Retinal pigment epithelial cell (primary cell): ENCODE data around the gene CTXN3.

Source experiments
- DNase-seq: peaks from one replicate; pipeline ENCODE4 v3.0.0-alpha.2; 2010; ENCODE audit warnings: low read depth
- H3K4me3 ChIP-seq: 2 replicates; pipeline ENCODE4 v1.5.1; 2011; ENCODE audit warnings: mild to moderate bottlenecking, low read length, control low read depth, moderate library complexity
- TF ChIP-seq, protein P1 (sequence below): conservative IDR thresholded peaks from 2 replicates; pipeline ENCODE4 v1.5.1; 2011; ENCODE audit warnings: low read depth, low read length, control low read depth, inconsistent platforms

The CTXN3 gene

DNA sequence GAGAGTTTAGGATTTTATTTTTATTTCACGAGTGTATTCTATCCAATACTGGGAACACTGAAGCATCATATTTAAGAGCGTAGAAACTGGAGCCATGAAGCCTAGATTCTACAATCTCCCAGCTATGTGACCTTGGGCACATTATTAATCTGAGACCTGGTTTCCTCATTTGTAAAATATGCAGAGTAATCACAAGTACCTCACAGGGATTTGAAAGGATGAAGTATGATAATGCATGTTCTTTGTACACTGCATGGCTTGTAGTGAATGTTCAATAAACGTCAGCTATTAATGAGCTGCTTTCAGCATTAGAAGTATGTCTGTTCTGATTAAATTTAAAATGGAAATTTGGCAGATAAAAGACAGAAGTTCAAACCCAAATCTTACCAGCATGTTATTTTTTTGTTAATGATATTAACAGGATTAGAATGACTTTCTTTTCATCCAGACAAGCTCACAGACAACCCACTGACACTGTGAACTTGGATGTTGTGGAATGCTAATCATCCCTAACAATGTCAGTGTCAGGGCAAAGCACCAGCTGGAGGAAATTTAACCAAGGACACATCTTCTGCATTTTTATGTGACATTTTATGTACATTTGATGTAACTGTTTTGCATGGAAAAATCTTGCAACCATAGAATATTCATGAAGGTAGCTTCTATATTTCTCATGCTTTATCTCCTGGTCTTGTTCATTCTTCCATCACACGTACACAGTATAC lies 27.1 kb upstream of the CTXN3 start:
- no peak overlapping the region for H3K4me3 ChIP-seq
- DNase-seq, result peak; percentile 42
- TF ChIP-seq, protein P1, sequence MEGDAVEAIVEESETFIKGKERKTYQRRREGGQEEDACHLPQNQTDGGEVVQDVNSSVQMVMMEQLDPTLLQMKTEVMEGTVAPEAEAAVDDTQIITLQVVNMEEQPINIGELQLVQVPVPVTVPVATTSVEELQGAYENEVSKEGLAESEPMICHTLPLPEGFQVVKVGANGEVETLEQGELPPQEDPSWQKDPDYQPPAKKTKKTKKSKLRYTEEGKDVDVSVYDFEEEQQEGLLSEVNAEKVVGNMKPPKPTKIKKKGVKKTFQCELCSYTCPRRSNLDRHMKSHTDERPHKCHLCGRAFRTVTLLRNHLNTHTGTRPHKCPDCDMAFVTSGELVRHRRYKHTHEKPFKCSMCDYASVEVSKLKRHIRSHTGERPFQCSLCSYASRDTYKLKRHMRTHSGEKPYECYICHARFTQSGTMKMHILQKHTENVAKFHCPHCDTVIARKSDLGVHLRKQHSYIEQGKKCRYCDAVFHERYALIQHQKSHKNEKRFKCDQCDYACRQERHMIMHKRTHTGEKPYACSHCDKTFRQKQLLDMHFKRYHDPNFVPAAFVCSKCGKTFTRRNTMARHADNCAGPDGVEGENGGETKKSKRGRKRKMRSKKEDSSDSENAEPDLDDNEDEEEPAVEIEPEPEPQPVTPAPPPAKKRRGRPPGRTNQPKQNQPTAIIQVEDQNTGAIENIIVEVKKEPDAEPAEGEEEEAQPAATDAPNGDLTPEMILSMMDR, result no peak

DNA sequence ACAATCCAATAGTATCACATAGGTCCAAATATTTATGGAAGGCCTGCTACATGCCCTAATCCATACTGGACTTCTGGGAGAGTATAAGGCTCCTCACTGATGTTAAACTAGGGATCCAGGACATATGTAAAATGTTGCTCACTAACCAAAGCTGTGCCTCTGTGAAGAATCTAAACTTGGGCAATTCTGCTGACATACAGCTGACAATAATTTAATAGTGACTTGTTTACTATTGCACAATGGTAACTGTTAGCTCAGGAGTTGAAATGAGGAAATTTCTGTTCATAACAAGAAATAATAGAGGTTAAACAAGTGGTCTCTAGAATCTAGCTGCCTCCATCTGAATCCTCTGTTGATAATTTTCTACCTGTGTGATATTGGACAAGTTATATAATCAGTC lies 14.9 kb upstream of the CTXN3 start:
- TF ChIP-seq, protein P1, result no peak
- no peak overlapping the region for H3K4me3 ChIP-seq
- DNase-seq, result no peak

DNA sequence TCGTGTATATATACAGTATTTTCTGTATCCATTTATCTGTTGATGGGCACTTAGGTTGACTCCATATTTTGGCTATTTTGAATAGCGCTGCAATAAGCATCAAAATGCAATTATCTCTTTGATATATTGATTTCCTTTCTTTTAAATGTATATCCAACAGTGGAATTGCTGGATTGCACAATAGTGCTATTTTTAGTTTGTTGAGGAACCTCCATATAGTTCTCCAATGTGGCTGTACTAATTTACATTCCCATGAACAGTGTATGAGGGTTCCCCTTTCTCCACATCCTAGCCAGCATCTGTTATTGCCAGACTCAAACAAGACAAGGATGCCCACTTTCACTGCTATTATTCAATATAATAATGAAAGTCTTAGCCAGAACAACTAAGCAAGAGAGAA lies 9.1 kb upstream of the CTXN3 start:
- DNase-seq, result no peak
- no peak overlapping the region for H3K4me3 ChIP-seq
- TF ChIP-seq, protein P1, result no peak

DNA sequence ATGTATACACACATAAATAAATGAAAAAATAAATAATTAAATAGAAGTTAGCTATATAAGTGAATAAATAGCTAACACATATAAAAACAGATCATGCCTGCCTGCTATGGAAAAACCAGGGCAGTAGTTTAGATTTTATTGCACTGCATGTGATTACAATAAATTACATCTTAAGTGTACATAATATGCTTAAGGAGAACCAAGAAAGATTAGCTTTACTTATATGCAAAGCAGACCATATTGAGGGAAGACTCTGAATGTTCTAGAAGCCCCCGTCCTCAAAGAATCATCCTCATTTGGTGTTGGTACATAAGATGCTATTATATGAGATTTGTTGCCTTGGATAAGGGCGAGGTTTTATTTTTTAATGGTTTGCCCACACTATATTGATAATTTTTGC lies 5.9 kb upstream of the CTXN3 start:
- DNase-seq, result no peak
- TF ChIP-seq, protein P1, result no peak
- no peak overlapping the region for H3K4me3 ChIP-seq

DNA sequence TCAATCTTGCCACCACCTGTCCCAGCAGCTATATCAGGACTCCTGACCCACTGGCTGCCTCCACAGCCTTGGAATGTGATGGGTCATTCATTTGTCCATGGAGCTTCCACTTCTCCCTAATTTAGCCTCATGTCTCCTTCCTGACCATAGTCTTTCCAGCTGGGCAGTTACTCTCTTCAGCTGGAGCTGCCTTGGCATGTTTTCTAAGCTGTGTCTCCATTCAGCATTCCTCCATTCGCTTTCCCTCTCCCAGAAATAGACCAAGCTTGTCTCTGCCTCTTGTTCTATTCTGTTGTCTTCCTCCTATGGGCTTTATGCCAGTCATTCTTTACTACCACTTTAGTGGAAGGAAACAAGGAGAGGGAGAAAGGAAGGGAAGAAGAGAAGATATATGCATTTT lies 5.3 kb upstream of the CTXN3 start:
- H3K4me3 ChIP-seq, result no peak overlapping the region
- TF ChIP-seq, protein P1, result no peak

DNA sequence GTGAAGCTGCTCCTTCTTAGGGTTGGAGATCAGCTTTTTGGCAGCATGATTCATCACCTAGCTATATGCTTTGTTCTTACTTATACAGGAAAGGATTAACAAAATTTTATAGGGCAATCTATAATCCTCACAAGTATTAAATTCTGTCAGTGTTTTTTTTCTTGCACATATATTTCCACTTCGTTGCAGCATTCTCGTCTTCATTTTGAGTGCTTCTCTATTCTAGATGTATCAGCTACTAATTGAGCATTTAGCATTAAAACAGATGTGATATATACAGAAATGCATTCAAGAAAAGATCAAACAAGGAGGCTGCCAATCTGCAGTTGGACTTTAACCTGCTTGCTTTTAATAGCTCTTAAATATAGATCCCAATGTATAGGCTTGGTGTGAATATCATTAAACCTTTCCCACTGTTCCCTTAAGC lies 3.6 kb upstream of the CTXN3 start:
- DNase-seq, result peak; percentile 30
- no peak overlapping the region for H3K4me3 ChIP-seq
- TF ChIP-seq, protein P1, result no peak

More for the DNA sequence above, 5.3 kb upstream of the CTXN3 start:
- DNase-seq, result no peak

DNA sequence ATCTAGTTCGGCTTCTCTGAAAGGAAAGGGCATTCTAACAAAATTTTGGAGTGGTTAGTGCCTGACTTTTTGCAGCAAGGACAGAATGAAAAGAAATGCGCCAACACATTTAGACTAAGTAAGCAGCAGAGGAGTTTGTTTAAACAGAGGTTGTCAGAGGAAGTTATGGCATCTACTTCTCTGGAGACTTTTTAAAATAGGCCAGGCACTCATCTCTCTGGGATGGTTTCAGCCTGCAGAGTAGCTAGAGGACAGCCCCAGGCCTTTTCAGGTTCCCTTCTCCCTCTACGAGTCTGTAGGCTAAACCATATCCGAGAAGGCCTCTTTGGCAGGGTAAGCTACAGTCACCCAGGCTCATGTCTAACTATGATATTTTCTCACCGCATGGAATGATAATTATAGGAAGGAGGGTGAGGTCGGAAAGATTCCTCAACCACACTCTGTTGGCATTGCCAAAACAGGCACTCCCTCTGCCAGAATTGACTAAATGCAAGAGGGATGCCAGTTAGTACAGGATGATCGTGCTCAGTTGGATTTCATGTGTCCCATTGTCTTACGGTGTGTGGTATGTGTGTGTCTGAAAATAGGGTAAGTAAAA lies 1.4 kb upstream of the CTXN3 start:
- TF ChIP-seq, protein P1, result no peak
- DNase-seq, result no peak
- no peak overlapping the region for H3K4me3 ChIP-seq
